ENCODE results near the gene C1QTNF4. TPM values are rescaled to one million over a fixed set of nuclear protein-coding genes. Genes with fewer than 3 reads are reported as not detected.

Gene C1QTNF4
- total and polyA plus RNA-seq, 10 of the 15 experiments (the other 5 are each of a cell fraction or from before 2014, with no cell fraction given) = 0.06 TPM; not detected in 9

- ChIA-PET RAD21 (ENCODE audit: unreplicated experiment) (no interaction called here), SMC1A (ENCODE audit: uncharacterized antibody, unreplicated experiment) (no interaction called here), POLR2A (interaction anchor here (1.1 kb wide), 1 partner anchor 9 kb away, joined by 3 read pairs; no protein-coding TSS in a partner anchor), CTCF (interaction anchor here (1.3 to 1.5 kb wide), 2 partner anchors 11 to 71 kb away, joined by 3 to 4 read pairs; no protein-coding TSS in a partner anchor)
- H3K4me1 ChIP-seq (ENCODE audit: control insufficient read depth, insufficient read depth, low read length) = no peaks in the 10 kb centered on the region
- H3K27ac ChIP-seq (ENCODE audit: control insufficient read depth, insufficient read depth) = no peak overlapping the region
- H4K20me1 ChIP-seq (ENCODE audit: control insufficient read depth, insufficient read depth) = no peaks in the 10 kb centered on the region
- H3K4me3 ChIP-seq = no peak overlapping the region
- in situ Hi-C loops (cut with MboI) = no loop called here
- intact Hi-C loops (cut with micrococcal nuclease; ENCODE audit: unreplicated experiment) = no loop called here
- H3K27me3 ChIP-seq (replicated peaks in 1 of 2; ENCODE audit: control insufficient read depth in 2 of 2, insufficient read depth in 2 of 2, low read length in 1 of 2) = no peaks in the 10 kb centered on the region
- no peaks in the 10 kb centered on the region for H3K79me2 ChIP-seq (ENCODE audit: control insufficient read depth, insufficient read depth, low read length)
- peaks cover 4 to 28% of the 10 kb centered on the region in 2 experiments for H3K36me3 ChIP-seq (ENCODE audit: control insufficient read depth in 2 of 2, insufficient read depth in 2 of 2, low read length in 1 of 2)
- no peak for TF ChIP-seq PAX5 (IDR thresholded peaks at IDR 0.05; ENCODE audit: borderline replicate concordance, low read depth, low read length)
- TF ChIP-seq MYC (IDR thresholded peaks at IDR 0.05; ENCODE audit: insufficient read depth, insufficient read length, insufficient replicate concordance, low read length, severe bottlenecking) = no peak
- no peak for TF ChIP-seq BRCA1 (IDR thresholded peaks at IDR 0.05; ENCODE audit: low read depth, low read length)
- H3K9ac ChIP-seq (ENCODE audit: control insufficient read depth, insufficient read depth, low read length) = no peak overlapping the region
- BruUV-seq (replicated peaks) = no TSS peak
- H2AFZ ChIP-seq (ENCODE audit: control insufficient read depth, low read depth, low read length) = no peak overlapping the region
- H3K9me3 ChIP-seq (replicated peaks; ENCODE audit: control insufficient read depth, insufficient read depth, low read length) = no peaks in the 10 kb centered on the region
- WGBS (ENCODE audit: insufficient coverage, insufficient replicate concordance, low lambda C conversion rate, missing lambda C conversion rate) = 98% methylated on average over 4 of the region's 4 CpGs
- FAIRE-seq (no peak), DNase-seq (ENCODE audit: low read depth, low spot score) (no peak), ATAC-seq (no peak)
- no peak overlapping the region for H3K4me2 ChIP-seq (ENCODE audit: control insufficient read depth, insufficient read depth)
Measured at GRCh38 chr11:47628026-47628425, 33.8 kb upstream of the C1QTNF4 start.

GRCh38 chr11:47626234-47626633 is 32.0 kb upstream of the C1QTNF4 start:
- DNase-seq (ENCODE audit: low read depth, low spot score) (no peak), FAIRE-seq (no peak), ATAC-seq (no peak)
- peaks cover 5 to 29% of the 10 kb centered on the region in 2 experiments; a peak in 3 of 4 replicates for H3K36me3 ChIP-seq (ENCODE audit: control insufficient read depth in 2 of 2, insufficient read depth in 2 of 2, low read length in 1 of 2)
- ChIA-PET CTCF (no interaction called here), RAD21 (ENCODE audit: unreplicated experiment) (interaction anchor here (0.7 kb wide), 1 partner anchor 446 kb away, joined by 3 read pairs; no protein-coding TSS in a partner anchor), SMC1A (ENCODE audit: uncharacterized antibody, unreplicated experiment) (no interaction called here), POLR2A (interaction anchor here (0.6 kb wide), 4 partner anchors 83 to 319 kb away, joined by 3 read pairs; no protein-coding TSS in a partner anchor)
- no peaks in the 10 kb centered on the region for H3K27me3 ChIP-seq (replicated peaks in 1 of 2; ENCODE audit: control insufficient read depth in 2 of 2, insufficient read depth in 2 of 2, low read length in 1 of 2)
- no peak overlapping the region for H3K4me2 ChIP-seq (ENCODE audit: control insufficient read depth, insufficient read depth)
- H3K27ac ChIP-seq (ENCODE audit: control insufficient read depth, insufficient read depth) = no peak overlapping the region
- no peaks in the 10 kb centered on the region for H3K79me2 ChIP-seq (ENCODE audit: control insufficient read depth, insufficient read depth, low read length)
- no TSS peak for BruUV-seq (replicated peaks)
- H3K4me3 ChIP-seq = no peak overlapping the region
- in situ Hi-C loops (cut with MboI) = no loop called here
- H3K9ac ChIP-seq (ENCODE audit: control insufficient read depth, insufficient read depth, low read length) = no peak overlapping the region
- no peak for TF ChIP-seq NFYA (IDR thresholded peaks at IDR 0.05; ENCODE audit: borderline replicate concordance, low read depth, low read length)
- no peak for TF ChIP-seq MTA3 (IDR thresholded peaks at IDR 0.05; ENCODE audit: borderline replicate concordance, low read length)
- TF ChIP-seq BCL3 (IDR thresholded peaks at IDR 0.05; ENCODE audit: borderline replicate concordance, insufficient read depth, low read depth, low read length, poor library complexity, severe bottlenecking) = no peak
- TF ChIP-seq IRF4 (IDR thresholded peaks at IDR 0.05; ENCODE audit: low read depth, low read length) = no peak
- no peak for TF ChIP-seq NKRF (conservative IDR thresholded peaks at IDR 0.05)
- TF ChIP-seq RBBP5 (conservative IDR thresholded peaks at IDR 0.05) = no peak
- TF ChIP-seq EED (IDR thresholded peaks at IDR 0.05; ENCODE audit: low read depth) = no peak
- TF ChIP-seq TCF3 (IDR thresholded peaks at IDR 0.05; ENCODE audit: borderline replicate concordance, insufficient read depth, low read depth, low read length) = no peak
- TF ChIP-seq RCOR1 (conservative IDR thresholded peaks at IDR 0.05; ENCODE audit: low read depth, low read length) = no peak
- TF ChIP-seq STAT1 (conservative IDR thresholded peaks at IDR 0.05) = no peak
- TF ChIP-seq KAT2A (conservative IDR thresholded peaks at IDR 0.05; ENCODE audit: control insufficient read depth, low read depth, low read length) = no peak
- no peak for TF ChIP-seq GABPA (IDR thresholded peaks at IDR 0.05; ENCODE audit: low read depth)
- WGBS (ENCODE audit: insufficient coverage, insufficient replicate concordance, low lambda C conversion rate, missing lambda C conversion rate) = 85% methylated on average over 8 of the region's 8 CpGs
- no peaks in the 10 kb centered on the region for H3K9me3 ChIP-seq (replicated peaks; ENCODE audit: control insufficient read depth, insufficient read depth, low read length)
- intact Hi-C loops (cut with micrococcal nuclease; ENCODE audit: unreplicated experiment) = no loop called here
- H4K20me1 ChIP-seq (ENCODE audit: control insufficient read depth, insufficient read depth) = no peaks in the 10 kb centered on the region
- H2AFZ ChIP-seq (ENCODE audit: control insufficient read depth, low read depth, low read length) = no peak overlapping the region
- no peaks in the 10 kb centered on the region for H3K4me1 ChIP-seq (ENCODE audit: control insufficient read depth, insufficient read depth, low read length)
